HG02885 (cell line): ENCODE measurements around the gene GAS2L2.
"Not testable (repeated sequence)": the region's sequence is repeated elsewhere in the genome, so short reads cannot be mapped to it uniquely, and the experiment has no call there.

Source experiments
- ATAC-seq: cut with Tn5 transposase; IDR thresholded peaks from one replicate; pipeline ENCODE4 v1.9.1; 2021; ENCODE audit warnings: mild to moderate bottlenecking; ENCODE audit not compliant: unreplicated experiment, poor library complexity

Gene GAS2L2

GRCh38 chr17:35703308-35703707 is 49.7 kb downstream of the GAS2L2 start:
- not testable (repeated sequence) for ATAC-seq

- no peak for ATAC-seq
Measured at GRCh38 chr17:35701491-35701890, 51.5 kb downstream of the GAS2L2 start.

GRCh38 chr17:35700150-35700549 is 52.9 kb downstream of the GAS2L2 start:
- ATAC-seq = no peak

DNA sequence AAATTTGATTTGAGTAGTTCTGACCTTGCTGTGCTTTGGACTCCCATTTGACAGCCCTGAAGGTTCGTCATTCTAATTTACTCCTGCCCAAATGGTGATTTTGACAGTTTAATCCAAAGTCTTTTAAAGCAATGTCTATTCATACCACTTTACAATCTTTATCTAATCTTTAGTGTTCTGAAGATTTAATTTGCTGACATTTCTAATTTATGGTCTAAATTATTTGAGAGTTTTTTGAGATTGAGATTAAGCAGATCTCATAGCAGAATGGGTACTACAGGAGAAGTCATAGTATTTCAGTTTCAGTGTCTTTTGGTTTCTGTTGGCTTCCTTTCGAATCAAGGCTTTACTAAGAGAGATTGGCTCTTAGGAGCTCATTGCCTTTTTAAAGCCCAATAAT is 54.2 kb downstream of the GAS2L2 start:
- no peak for ATAC-seq

DNA sequence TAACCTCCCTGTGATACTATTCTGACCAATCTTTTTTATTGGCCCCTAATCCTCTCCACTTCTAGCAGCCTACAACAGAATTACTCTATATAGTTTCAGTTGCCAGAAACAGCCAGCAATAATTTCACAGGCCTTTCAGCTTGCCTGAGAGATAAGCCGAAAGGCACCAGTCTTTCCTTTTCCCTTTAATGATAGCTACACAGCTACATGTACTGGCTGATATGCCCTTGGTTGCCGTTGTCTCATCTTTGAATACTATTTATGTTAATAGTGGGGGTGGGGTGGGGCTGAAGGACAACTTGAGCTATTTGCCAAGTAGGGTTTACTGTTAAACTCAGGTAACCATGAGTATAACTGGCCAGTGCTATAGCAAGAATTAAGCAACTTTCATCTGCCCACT is 57.4 kb downstream of the GAS2L2 start:
- ATAC-seq = no peak

- ATAC-seq = no peak
Measured at GRCh38 chr17:35694906-35695305, 58.1 kb downstream of the GAS2L2 start.
